Measurements from ENCODE around the gene THAP12.

Gene THAP12

GRCh38 chr11:76310832-76311595 is 69.9 kb downstream of the THAP12 start:
- in situ Hi-C loops (cut with MboI; ENCODE audit: low sequenced_read_pairs): loop anchor here (25.0 kb wide), 1 partner anchor 424 kb away; no protein-coding TSS in a partner anchor

GRCh38 chr11:76307978-76308747 is 72.8 kb downstream of the THAP12 start:
- in situ Hi-C loops (cut with MboI; ENCODE audit: low sequenced_read_pairs): loop anchor here (25.0 kb wide), 1 partner anchor 421 kb away; no protein-coding TSS in a partner anchor

DNA sequence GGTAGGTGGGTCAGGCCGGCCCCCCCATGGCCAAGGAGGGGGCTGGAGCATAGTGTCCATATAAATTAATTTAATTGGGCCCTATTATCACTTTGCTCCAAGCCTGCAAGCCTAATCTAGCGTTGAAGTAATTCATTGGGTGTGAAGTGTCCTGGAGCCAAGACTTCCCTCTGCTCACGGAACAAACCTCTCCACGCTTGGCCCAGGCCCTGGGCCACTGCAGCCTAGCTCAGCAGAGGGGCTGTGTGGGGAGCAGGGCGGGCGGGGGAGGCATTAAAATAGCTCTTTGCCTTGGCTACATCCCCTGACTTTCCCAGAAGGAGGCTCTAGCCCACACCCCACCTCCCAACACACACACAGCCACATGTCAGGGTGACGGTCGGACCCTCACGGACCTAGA is 73.5 kb downstream of the THAP12 start:
- in situ Hi-C loops (cut with MboI; ENCODE audit: low sequenced_read_pairs): loop anchor here (25.0 kb wide), 1 partner anchor 420 kb away; no protein-coding TSS in a partner anchor

DNA sequence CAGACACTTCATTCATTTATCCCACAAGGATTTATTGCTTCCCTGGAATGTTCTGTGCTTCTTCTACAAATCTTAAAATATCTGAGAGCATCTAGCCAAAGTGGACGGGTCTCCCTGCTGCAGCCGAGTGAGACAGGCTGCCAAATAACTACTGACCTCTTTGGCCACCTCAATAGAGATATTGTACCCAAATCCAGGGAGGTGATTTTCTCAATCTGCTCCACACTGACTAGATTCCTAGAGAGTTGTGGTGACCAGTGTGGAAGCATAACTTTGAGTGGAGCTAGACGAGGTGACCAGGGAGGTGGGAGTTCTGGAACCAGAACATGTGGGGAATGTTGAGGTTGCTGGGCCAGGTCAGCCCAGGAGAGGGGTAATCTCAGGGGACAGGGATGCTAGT is 77.5 kb downstream of the THAP12 start:
- in situ Hi-C loops (cut with MboI; ENCODE audit: low sequenced_read_pairs): loop anchor here (25.0 kb wide), 1 partner anchor 416 kb away; no protein-coding TSS in a partner anchor

GRCh38 chr11:76302996-76303395 is 77.9 kb downstream of the THAP12 start:
- in situ Hi-C loops (cut with MboI; ENCODE audit: low sequenced_read_pairs): loop anchor here (25.0 kb wide), 1 partner anchor 416 kb away; no protein-coding TSS in a partner anchor

Measured in HL-60/S4 (cell line).